A673 (cell line): ENCODE data around the gene SLC37A3.

Source experiments
- CTCF ChIP-seq: fragments of 300-800, 200-600 bp; sonication (generic); conservative IDR thresholded peaks from 2 replicates; pipeline ENCODE4 v1.5.1; 2017; ENCODE audit warnings: low read depth, mild to moderate bottlenecking, antibody characterized with exemption, low read length, moderate library complexity, mixed read lengths
- EZH2 ChIP-seq: fragments of 200-600 bp; sonication (generic); IDR thresholded peaks from 2 replicates; pipeline ENCODE4 v1.6.1; 2017; ENCODE audit warnings: borderline replicate concordance, low read depth, mild to moderate bottlenecking, mixed read lengths, antibody characterized with exemption, low read length; ENCODE audit not compliant: poor library complexity, severe bottlenecking

GRCh38 chr7:140330128-140330527, 68.2 kb downstream of the SLC37A3 start:
- TF ChIP-seq CTCF (no peak), EZH2 (no peak)
